Measurements from ENCODE around the gene PURA.

GRCh38 chr5:140136624-140137023 is 22.7 kb downstream of the PURA start:
- TF ChIP-seq CTCF (IDR thresholded peaks at IDR 0.05) (no peak), POLR2A (IDR thresholded peaks at IDR 0.05) (no peak)

All from body of pancreas (tissue), 4 donors.